ENCODE measurements around the gene GALK1. TPM values are rescaled to one million over a fixed set of nuclear protein-coding genes. Genes with fewer than 3 reads are reported as not detected.

Gene GALK1
- total and polyA plus RNA-seq, 2 of the 13 experiments (the other 11 are each of a cell fraction or from before 2014, with no cell fraction given), result 59.9 to 93.6 TPM

DNA sequence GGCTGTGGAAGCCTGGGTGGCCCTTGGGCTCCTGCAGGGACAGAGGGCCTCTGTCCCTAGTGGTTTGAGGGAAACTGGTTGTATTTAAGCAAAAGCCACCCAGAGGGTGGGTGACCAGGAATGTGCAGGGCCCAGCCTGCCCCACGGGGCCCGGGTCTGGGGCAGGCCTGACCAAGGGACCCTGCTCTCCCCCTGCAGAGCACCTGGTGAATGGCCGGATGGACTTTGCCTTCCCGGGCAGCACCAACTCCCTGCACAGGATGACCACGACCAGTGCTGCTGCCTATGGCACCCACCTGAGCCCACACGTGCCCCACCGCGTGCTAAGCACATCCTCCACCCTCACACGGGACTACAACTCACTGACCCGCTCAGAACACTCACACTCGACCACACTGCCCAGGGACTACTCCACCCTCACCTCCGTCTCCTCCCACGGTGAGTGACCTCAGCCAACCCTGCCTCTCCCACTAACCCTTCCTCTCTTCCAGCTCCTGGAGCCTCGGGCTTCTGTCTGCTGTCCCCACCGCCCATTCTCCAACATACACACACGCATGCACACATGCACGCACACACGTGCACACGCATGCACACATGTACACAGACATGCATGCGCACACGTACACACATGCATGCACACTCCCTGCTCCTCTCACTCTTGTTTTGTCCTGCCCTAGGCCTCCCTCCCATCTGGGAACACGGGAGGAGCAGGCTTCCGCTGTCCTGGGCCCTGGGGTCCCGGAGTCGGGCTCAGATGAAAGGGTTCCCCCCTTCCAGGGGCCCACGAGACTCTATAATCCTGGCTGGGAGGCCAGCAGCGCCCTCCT, 10.4 kb downstream of the GALK1 start (continued):
- peak; percentile 63; the same call in 1 of the 2 replicates for TF ChIP-seq KDM2A (CRISPR knock-in tag; IDR thresholded peaks at IDR 0.05; ENCODE audit: borderline replicate concordance, low read depth)

DNA sequence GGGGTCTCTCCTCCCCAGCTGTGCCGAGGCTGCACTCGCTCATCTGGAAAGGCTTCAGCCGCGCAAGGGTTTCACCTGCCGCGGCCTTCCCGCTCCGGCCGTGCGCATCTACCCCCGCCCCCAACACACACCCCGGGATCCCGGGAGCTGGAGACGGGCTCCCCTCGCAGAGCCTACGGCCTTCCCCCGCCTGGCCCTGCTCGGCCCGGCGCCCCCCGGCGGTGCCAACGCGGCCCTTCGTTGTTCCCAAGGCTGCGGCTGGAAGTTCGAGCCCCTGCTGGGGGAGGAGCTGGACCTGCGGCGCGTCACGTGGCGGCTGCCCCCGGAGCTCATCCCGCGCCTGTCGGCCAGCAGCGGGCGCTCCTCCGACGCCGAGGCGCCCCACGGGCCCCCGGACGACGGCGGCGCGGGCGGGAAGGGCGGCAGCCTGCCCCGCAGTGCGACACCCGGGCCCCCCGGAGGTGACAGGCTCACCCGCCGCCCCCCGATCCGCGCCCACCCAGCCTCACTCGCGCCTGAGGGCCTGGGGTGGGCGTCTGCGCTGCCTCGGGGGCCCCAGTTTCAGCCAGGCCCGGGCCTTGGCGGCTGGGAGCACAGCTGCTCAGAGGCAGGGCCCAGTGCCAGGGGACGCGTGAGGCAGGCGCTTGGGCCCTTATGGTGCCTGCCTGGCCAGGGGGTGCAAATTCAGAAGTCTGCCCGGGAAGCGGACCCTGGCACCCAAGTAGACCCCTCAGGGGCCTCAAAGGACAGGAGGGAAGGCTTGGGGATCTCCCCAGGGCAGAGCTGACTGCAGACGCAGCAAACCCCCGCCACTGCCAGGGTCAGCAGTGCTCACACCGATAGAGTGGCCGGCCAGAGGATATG, 11.2 kb downstream of the GALK1 start:
- CTCF ChIA-PET (ENCODE audit: low intra/inter-chr PET ratio, low total read pairs), result interaction anchor here (1.3 to 2.8 kb wide), 5 partner anchors 11 to 153 kb away, joined by 3 to 12 read pairs (median 4); partner anchors contain the start of gene GALK1
- Histone ChIP-seq H3K79me2 (ENCODE audit: insufficient read depth, low read length) (no peaks in the 10 kb centered on the region), H3K4me3 (replicated peaks in 1 of 3; ENCODE audit: insufficient read depth in 1 of 3, low read depth in 2 of 3, low read length in 3 of 3) (peak overlapping the region; percentile 29 to 69 (median 39); a peak in 5 of 6 replicates), H3K4me2 (ENCODE audit: low read depth, low read length) (peak overlapping the region; percentile 89), H2AFZ (ENCODE audit: low read length) (no peak overlapping the region), H3K27ac (ENCODE audit: extremely low read length, insufficient read depth, low read length) (peak overlapping the region; percentile 72), H4K20me1 (ENCODE audit: insufficient read depth, low read length) (no peaks in the 10 kb centered on the region), H3K36me3 (replicated peaks in 1 of 2; ENCODE audit: control insufficient read depth in 1 of 2, insufficient read depth in 2 of 2, low read length in 2 of 2) (no peaks in the 10 kb centered on the region), H3K9ac (ENCODE audit: insufficient read depth, low read depth, low read length) (peak overlapping the region; percentile 75), H3K27me3 (ENCODE audit: control insufficient read depth in 1 of 2, insufficient read depth in 2 of 2, low read length in 2 of 2) (no peaks in the 10 kb centered on the region), H3K9me3 (ENCODE audit: low read length) (no peaks in the 10 kb centered on the region), H3K4me1 (ENCODE audit: insufficient read depth, low read length) (peaks cover 67% of the 10 kb centered on the region)
- 64% methylated on average over 7 of the region's 76 CpGs for WGBS (ENCODE audit: low lambda C conversion rate)
- POLR2A ChIA-PET, result interaction anchor here (0.5 to 5.8 kb wide), 26 partner anchors 10 to 622 kb away, joined by 3 to 116 read pairs (median 8); partner anchors contain the start of genes GALK1, NT5C, RECQL5 and SAP30BP
- DNase-seq (ENCODE audit: low spot score) (peak; percentile 67), FAIRE-seq (no peak), ATAC-seq (peak; percentile 55)
- in situ Hi-C loops (cut with HindIII; ENCODE audit: extremely low pct_ligation_motif_present, low pct_unique_long_range_greater_than_20kb) (loop anchor here (5.0 to 10.0 kb wide), 2 partner anchors 76 to 139 kb away; no protein-coding TSS in a partner anchor), intact Hi-C loops (cut with micrococcal nuclease; ENCODE audit: unreplicated experiment) (loop anchor here (5.0 kb wide), 1 partner anchor 141 kb away; no protein-coding TSS in a partner anchor)
- BruUV-seq (replicated peaks), result TSS peak; percentile 85
- no peak for TF ChIP-seq NBN (conservative IDR thresholded peaks at IDR 0.05)
- peak; percentile 14; the same call in 1 of the 2 replicates for TF ChIP-seq CEBPG (CRISPR knock-in tag; IDR thresholded peaks at IDR 0.05)
- peak; percentile 18; the same call in 1 of the 2 replicates for TF ChIP-seq SRY (CRISPR knock-in tag; IDR thresholded peaks at IDR 0.05)
- no peak for TF ChIP-seq DDIT3 (CRISPR knock-in tag; IDR thresholded peaks at IDR 0.05)
- TF ChIP-seq GATAD2A (CRISPR knock-in tag; IDR thresholded peaks at IDR 0.05), result no peak
- TF ChIP-seq ZNF44 (CRISPR knock-in tag; IDR thresholded peaks at IDR 0.05), result no peak
- peak; percentile 93; the same call in 1 of the 2 replicates for TF ChIP-seq ZNF235 (CRISPR knock-in tag; IDR thresholded peaks at IDR 0.05; ENCODE audit: borderline replicate concordance)
- peak; percentile 92 for TF ChIP-seq ZFP82 (CRISPR knock-in tag; IDR thresholded peaks at IDR 0.05; ENCODE audit: borderline replicate concordance)
- peak; percentile 11 for TF ChIP-seq CBX1 (IDR thresholded peaks at IDR 0.05; ENCODE audit: low read depth)
- no peak for TF ChIP-seq ZNF30 (CRISPR knock-in tag; IDR thresholded peaks at IDR 0.05)
- no peak for TF ChIP-seq JUNB (CRISPR knock-in tag; IDR thresholded peaks at IDR 0.05; ENCODE audit: borderline replicate concordance)
- TF ChIP-seq ZNF17 (CRISPR knock-in tag; IDR thresholded peaks at IDR 0.05), result no peak
- no peak for TF ChIP-seq ARID3A (IDR thresholded peaks at IDR 0.05; ENCODE audit: low read depth, low read length)
- TF ChIP-seq, protein P1, sequence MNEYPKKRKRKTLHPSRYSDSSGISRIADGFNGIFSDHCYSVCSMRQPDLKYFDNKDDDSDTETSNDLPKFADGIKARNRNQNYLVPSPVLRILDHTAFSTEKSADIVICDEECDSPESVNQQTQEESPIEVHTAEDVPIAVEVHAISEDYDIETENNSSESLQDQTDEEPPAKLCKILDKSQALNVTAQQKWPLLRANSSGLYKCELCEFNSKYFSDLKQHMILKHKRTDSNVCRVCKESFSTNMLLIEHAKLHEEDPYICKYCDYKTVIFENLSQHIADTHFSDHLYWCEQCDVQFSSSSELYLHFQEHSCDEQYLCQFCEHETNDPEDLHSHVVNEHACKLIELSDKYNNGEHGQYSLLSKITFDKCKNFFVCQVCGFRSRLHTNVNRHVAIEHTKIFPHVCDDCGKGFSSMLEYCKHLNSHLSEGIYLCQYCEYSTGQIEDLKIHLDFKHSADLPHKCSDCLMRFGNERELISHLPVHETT (CRISPR knock-in tag; conservative IDR thresholded peaks at IDR 0.05), result peak; percentile 54; the same call in 1 of the 2 replicates
- TF ChIP-seq HIVEP1 (CRISPR knock-in tag; IDR thresholded peaks at IDR 0.05), result no peak
- TF ChIP-seq ZIK1 (CRISPR knock-in tag; IDR thresholded peaks at IDR 0.05; ENCODE audit: borderline replicate concordance, low read depth), result peak; percentile 86; the same call in 1 of the 2 replicates
- TF ChIP-seq RXRA (CRISPR knock-in tag; IDR thresholded peaks at IDR 0.05), result no peak

Measured in HepG2 (cell line).